GM23338 (cell line): Measurements from ENCODE around the gene TIMM9.
"Not testable (repeated sequence)": the region's sequence is repeated elsewhere in the genome, so short reads cannot be mapped to it uniquely, and the experiment has no call there.

Source experiments
- CREB1 ChIP-seq: fragments of 250-450 bp; sonication (Bioruptor Pico); IDR thresholded peaks from 2 replicates; pipeline ENCODE4 v1.5.0; 2020; ENCODE audit warnings: low read depth, mild to moderate bottlenecking, moderate library complexity
- CTCF ChIP-seq, 2 experiments: fragments of 200-600 bp in 1 of 2; sonication (generic) in 1 of 2; conservative IDR thresholded peaks; 2 replicates each; pipeline versions ENCODE4 v1.5.1 to v1.6.1; 2016 to 2017; ENCODE audit warnings: antibody characterized with exemption in 2 of 2, low read depth in 2 of 2, mild to moderate bottlenecking in 2 of 2, moderate library complexity in 1 of 2
- EZH2 ChIP-seq: fragments of 200-600 bp; sonication (generic); IDR thresholded peaks from one replicate; pipeline ENCODE4 v1.8.0; 2017; ENCODE audit warnings: antibody characterized with exemption, mild to moderate bottlenecking, low read depth; ENCODE audit not compliant: unreplicated experiment
- EZH2phosphoT487 ChIP-seq: fragments of 200-600 bp; sonication (generic); IDR thresholded peaks from one replicate; pipeline ENCODE4 v1.8.1; 2018; ENCODE audit warnings: antibody characterized with exemption; ENCODE audit not compliant: unreplicated experiment
- JUNB ChIP-seq: IDR thresholded peaks from one replicate; pipeline ENCODE4 v1.6.1; 2016; ENCODE audit warnings: antibody characterized with exemption; ENCODE audit not compliant: unreplicated experiment
- POLR2AphosphoS5 ChIP-seq: IDR thresholded peaks from 2 replicates; pipeline ENCODE4 v1.6.1; 2016; ENCODE audit warnings: antibody characterized with exemption, low read depth
- REST ChIP-seq: IDR thresholded peaks from one replicate; pipeline ENCODE4 v1.6.1; 2018; ENCODE audit warnings: antibody characterized with exemption; ENCODE audit not compliant: unreplicated experiment

- TF ChIP-seq EZH2phosphoT487; CTCF (conservative IDR thresholded peaks at IDR 0.05; ENCODE audit: low read depth in 2 of 2); CREB1; REST; POLR2AphosphoS5; EZH2; JUNB: not testable (repeated sequence)
Measured at GRCh38 chr14:58362272-58362671, 65.1 kb downstream of the TIMM9 start.
